Measurements from ENCODE around the gene RNF151.

- TF ChIP-seq CTCF (IDR thresholded peaks at IDR 0.05; ENCODE audit: low read depth, low read length) (no peak), EZH2phosphoT487 (IDR thresholded peaks at IDR 0.05; ENCODE audit: low read depth) (no peak)
Measured at GRCh38 chr16:1980770-1981087, 14.1 kb downstream of the RNF151 start.

Measured in OCI-LY3 (cell line).